Psoas muscle (tissue), 8 donors: ENCODE measurements around the gene CDH8. TPM values are rescaled to one million over a fixed set of nuclear protein-coding genes. Genes with fewer than 3 reads are reported as not detected.

Experiments
- ATAC-seq, 4 donors: fragments of 200-7000 bp; cut with Tn5 transposase; one replicate each; pipeline ENCODE4 v1.9.1; 2020; ENCODE audit warnings: moderate library complexity in 3 of 4, mild to moderate bottlenecking in 2 of 4
- DNase-seq, 2 donors: peaks; one replicate each; pipeline ENCODE4 v3.0.0-alpha.2; 2020
- H3K27ac ChIP-seq: fragments of 200-600 bp; one replicate; pipeline ENCODE4 v1.8.0; 2022
- H3K27me3 ChIP-seq, 3 donors: fragments of 200-600 bp in 1 of 3; one replicate each; pipeline versions ENCODE4 v1.6.1 to v1.8.0; 2013 to 2022; ENCODE audit warnings: low read length in 2 of 3, mild to moderate bottlenecking in 2 of 3, moderate library complexity in 1 of 3; ENCODE audit not compliant: insufficient read depth in 3 of 3
- H3K36me3 ChIP-seq, 2 donors: fragments of 200-600 bp in 1 of 2; one replicate each; pipeline versions ENCODE4 v1.6.1 to v1.8.0; 2013 to 2022; ENCODE audit warnings: low read depth in 1 of 2, mild to moderate bottlenecking in 1 of 2, moderate library complexity in 1 of 2; ENCODE audit not compliant: insufficient read depth in 1 of 2
- H3K4me1 ChIP-seq: fragments of 200-600 bp; one replicate; pipeline ENCODE4 v1.8.0; 2022
- H3K4me3 ChIP-seq: fragments of 200-600 bp; one replicate; pipeline ENCODE4 v1.8.0; 2022; ENCODE audit warnings: mild to moderate bottlenecking
- H3K9me3 ChIP-seq: fragments of 200-600 bp; one replicate; pipeline ENCODE4 v1.8.0; 2022
- CTCF ChIP-seq: fragments of 200-600 bp; IDR thresholded peaks from one replicate; pipeline ENCODE4 v1.8.0; 2022; ENCODE audit warnings: antibody characterized with exemption
- WGBS, 3 donors: extraction: QIAGEN DNeasy Blood & Tissue Kit; methylation state at CpG; one replicate each; pipeline versions ENCODE4 v1.1.6 to v1.1.7; 2013; 5-methylcytosine and 5-hydroxymethylcytosine counted together
- intact Hi-C, 2 donors: fragments of 100-400 bp; cut with DNase I; formaldehyde crosslinking; loops; one replicate each; pipeline versions ENCODE4 v1.11.0 to v1.14.2; 2022
- polyA plus RNA-seq, 3 donors: library from polyadenylated mRNA; stranded (reverse); fragments of 200-250 nt; gene quantifications; one replicate each; pipeline ENCODE4 v1.2.3, GENCODE V29; 2013
- total RNA-seq, 4 donors: library from RNA; stranded (reverse); fragmentation: NEBNext Ultra II Directional in 2 of 4; extraction: Animal tissue kit (Norgen Biotek cat#: 25700) in 2 of 4; gene quantifications; one replicate each; pipeline versions ENCODE4 v1.2.1 to v1.2.4, GENCODE V29; 2021 to 2023
- donor health status: healthy with polysubstance abuse.
- donor health status: DM: no; HTN: no; CAD: no; lungs with moderate emphysema.
- donor health status: Bipolar disorder and iron deficiency.
- donor health status: healthy.
- donor health status: DM: yes; HTN: yes; CAD: no.
- donor health status: DM: no; HTN: no; CAD: no.
- donor health status: DM: no; HTN: no; CAD: no.
- donor health status: DM: yes; HTN: yes; CAD: no.

The CDH8 gene
- total and polyA plus RNA-seq, 7 donors: 0.13 to 1.2 (median 0.58) TPM

- no peak for ATAC-seq
- no peaks in the 10 kb centered on the region for H3K4me1 ChIP-seq
- no peak for TF ChIP-seq CTCF
- DNase-seq: no peak
- no peak overlapping the region for H3K4me3 ChIP-seq
- H3K27me3 ChIP-seq: no peaks in the 10 kb centered on the region
- 71 to 79% (median 73%) methylated on average over 4 of the region's 4 CpGs for WGBS, 3 donors
- no peak overlapping the region for H3K27ac ChIP-seq
- H3K9me3 ChIP-seq: no peaks in the 10 kb centered on the region
- intact Hi-C loops: no loop called here
- H3K36me3 ChIP-seq: no peaks in the 10 kb centered on the region
These were observed 424.3 kb downstream of the CDH8 start for GRCh38 chr16:61611847-61612491.

GRCh38 chr16:61606581-61606980 lies 429.7 kb downstream of the CDH8 start:
- no peak for ATAC-seq
- Histone ChIP-seq H3K4me1 (no peaks in the 10 kb centered on the region), H3K9me3 (no peaks in the 10 kb centered on the region), H3K27me3 (no peaks in the 10 kb centered on the region), H3K27ac (no peak overlapping the region), H3K4me3 (no peak overlapping the region), H3K36me3 (no peaks in the 10 kb centered on the region)
- WGBS, 3 donors: 64 to 79% (median 72%) methylated on average over 1 of the region's 1 CpG
- intact Hi-C loops: loop anchor here in 1 of 2 donors (10.0 kb wide), 1 partner anchor 58 kb away; no protein-coding TSS in a partner anchor
- TF ChIP-seq CTCF: no peak
- DNase-seq: no peak
